Gastrocnemius medialis (tissue), 4 donors: ENCODE measurements around the gene DOK1. TPM values are rescaled to one million over a fixed set of nuclear protein-coding genes. Genes with fewer than 3 reads are reported as not detected.

Experiments
- ATAC-seq, 2 donors: fragments of 150-250 bp; one replicate each; pipeline ENCODE4 v1.9.1; 2016
- DNase-seq, 2 donors: peaks; one replicate each; pipeline ENCODE4 v3.0.0-alpha.2; 2019
- H3K27ac ChIP-seq, 4 donors: fragments of 200-600 bp; sonication (generic); 1 replicate in 1 of 4; 2 replicates in 3 of 4; pipeline ENCODE4 v1.5.1; 2016 to 2018; ENCODE audit warnings: mild to moderate bottlenecking in 2 of 4, moderate library complexity in 1 of 4
- H3K27me3 ChIP-seq, 3 donors: fragments of 200-600 bp; sonication (generic) in 2 of 3; 1 replicate in 1 of 3; 2 replicates in 2 of 3; pipeline versions ENCODE4 v1.5.1 to v1.6.0; 2016 to 2019; ENCODE audit warnings: mild to moderate bottlenecking in 1 of 3, moderate library complexity in 1 of 3
- H3K36me3 ChIP-seq, 2 donors: fragments of 200-600 bp; sonication (generic) in 1 of 2; one replicate each; pipeline ENCODE4 v1.5.1; 2017 to 2018
- H3K4me1 ChIP-seq, 2 donors: fragments of 200-600 bp; sonication (generic) in 1 of 2; one replicate each; pipeline ENCODE4 v1.5.1; 2016 to 2017; ENCODE audit warnings: mild to moderate bottlenecking in 2 of 2
- H3K4me3 ChIP-seq, 4 donors: fragments of 200-600 bp; sonication (generic) in 3 of 4; 1 replicate in 1 of 4; 2 replicates in 3 of 4; pipeline ENCODE4 v1.5.1; 2016 to 2019; ENCODE audit warnings: mild to moderate bottlenecking in 2 of 4
- H3K9me3 ChIP-seq, 3 donors: fragments of 200-600 bp; sonication (generic) in 2 of 3; 1 replicate in 1 of 3; 2 replicates in 2 of 3; pipeline ENCODE4 v1.5.1; 2016 to 2019
- CTCF ChIP-seq, 5 experiments: fragments of 450-650 bp in 3 of 5; fragments of 200-600 bp in 2 of 5; sonication (generic) in 2 of 5; IDR thresholded peaks in 4 of 5; conservative IDR thresholded peaks in 1 of 5; 1 replicate in 4 of 5; 2 replicates in 1 of 5; pipeline ENCODE4 v1.5.1; 2016 to 2019; ENCODE audit warnings: antibody characterized with exemption in 5 of 5, mild to moderate bottlenecking in 3 of 5, moderate library complexity in 3 of 5
- POLR2A ChIP-seq, 2 donors: fragments of 450-650 bp; IDR thresholded peaks; one replicate each; pipeline ENCODE4 v1.6.1; 2017; ENCODE audit warnings: antibody characterized with exemption in 2 of 2, mild to moderate bottlenecking in 2 of 2, moderate library complexity in 2 of 2
- in situ Hi-C, 4 donors: fragments of 200-750 bp; cut with MboI; loops; one replicate each; pipeline versions ENCODE4 v1.15.0 to v1.8.0; 2017; ENCODE audit warnings: low sequenced_read_pairs in 4 of 4
- intact Hi-C: fragments of 100-400 bp; cut with DNase I; formaldehyde crosslinking; loops from one replicate; pipeline ENCODE4 v1.15.1; 2023; ENCODE audit warnings: low total_unique reads
- total RNA-seq, 4 donors: library from RNA; depleted of rRNA; stranded (reverse); fragments of >200 nt; gene quantifications; one replicate each; pipeline versions ENCODE4 v1.1.0 to v1.2.3, GENCODE V29; 2016

Gene DOK1
- total RNA-seq, 4 donors from 2014 or later = 0.51 to 4.1 (median 2.7) TPM

DNA sequence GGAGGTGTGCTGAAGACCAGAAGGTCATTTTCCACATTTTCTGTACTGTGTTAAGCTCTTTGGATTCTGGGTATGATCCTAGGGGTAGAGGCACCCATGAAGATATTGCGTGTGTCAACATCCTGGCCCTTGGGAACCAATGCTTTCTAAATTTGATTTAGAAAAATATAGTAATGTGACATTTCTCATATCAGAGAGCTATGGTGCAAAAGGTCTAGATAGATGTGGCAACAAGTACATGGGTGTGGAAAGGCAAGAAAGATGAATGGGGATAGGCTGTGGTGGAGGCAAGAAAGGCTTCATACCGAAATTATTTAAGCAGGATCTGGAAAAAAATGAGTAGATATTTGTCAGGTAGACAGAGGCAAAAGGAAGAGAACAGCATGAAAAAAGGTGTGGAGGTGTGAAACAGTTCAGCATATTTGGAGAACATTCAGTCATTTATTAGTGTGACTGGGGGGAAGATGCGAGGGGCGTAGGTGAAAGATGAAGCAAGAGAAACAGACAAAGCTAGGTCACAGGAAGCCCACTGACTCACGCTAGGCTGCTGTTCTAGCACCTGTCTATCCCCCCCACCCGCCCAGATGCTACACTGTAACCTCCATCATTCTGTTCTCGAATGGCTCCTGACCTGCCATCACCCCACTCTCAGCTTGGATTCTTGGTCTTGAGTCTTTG, 11.7 kb downstream of the DOK1 start:
- Histone ChIP-seq H3K36me3 (no peaks in the 10 kb centered on the region), H3K27me3 (peaks cover 0 to 6% (median 0%) of the 10 kb centered on the region in 3 donors), H3K27ac (no peak overlapping the region), H3K9me3 (no peaks in the 10 kb centered on the region), H3K4me1 (no peaks in the 10 kb centered on the region), H3K4me3 (no peak overlapping the region)
- DNase-seq (no peak), ATAC-seq (no peak)
- TF ChIP-seq POLR2A (IDR thresholded peaks at IDR 0.05) = no peak
- TF ChIP-seq CTCF (IDR thresholded peaks at IDR 0.05 in 4 of 5, conservative IDR thresholded peaks at IDR 0.05 in 1 of 5) = no peak
- intact Hi-C loops (no loop called here), in situ Hi-C loops (no loop called here)

DNA sequence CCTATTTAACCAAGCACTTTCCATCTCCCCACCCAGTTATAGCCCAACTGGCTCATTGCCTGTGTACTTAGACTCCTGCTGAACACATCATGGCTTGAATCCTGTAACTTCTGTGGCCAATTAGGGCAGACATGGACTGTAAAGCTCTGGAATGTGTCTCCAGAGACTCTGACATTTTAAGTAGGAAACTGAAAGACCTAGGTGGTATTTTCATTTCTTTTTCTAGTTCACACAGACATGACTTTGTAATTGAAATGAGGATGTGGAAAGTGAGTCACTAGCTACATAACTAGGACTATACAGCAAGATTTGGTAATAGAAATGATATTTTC, 12.2 kb downstream of the DOK1 start:
- intact Hi-C loops (no loop called here), in situ Hi-C loops (no loop called here)
- Histone ChIP-seq H3K27me3 (peaks cover 0 to 4% (median 0%) of the 10 kb centered on the region in 3 donors), H3K36me3 (no peaks in the 10 kb centered on the region), H3K9me3 (no peaks in the 10 kb centered on the region), H3K4me3 (no peak overlapping the region), H3K4me1 (no peaks in the 10 kb centered on the region), H3K27ac (no peak overlapping the region)
- no peak for DNase-seq
- ATAC-seq = no peak
- TF ChIP-seq POLR2A (IDR thresholded peaks at IDR 0.05) (no peak), CTCF (IDR thresholded peaks at IDR 0.05 in 4 of 5, conservative IDR thresholded peaks at IDR 0.05 in 1 of 5) (no peak)

DNA sequence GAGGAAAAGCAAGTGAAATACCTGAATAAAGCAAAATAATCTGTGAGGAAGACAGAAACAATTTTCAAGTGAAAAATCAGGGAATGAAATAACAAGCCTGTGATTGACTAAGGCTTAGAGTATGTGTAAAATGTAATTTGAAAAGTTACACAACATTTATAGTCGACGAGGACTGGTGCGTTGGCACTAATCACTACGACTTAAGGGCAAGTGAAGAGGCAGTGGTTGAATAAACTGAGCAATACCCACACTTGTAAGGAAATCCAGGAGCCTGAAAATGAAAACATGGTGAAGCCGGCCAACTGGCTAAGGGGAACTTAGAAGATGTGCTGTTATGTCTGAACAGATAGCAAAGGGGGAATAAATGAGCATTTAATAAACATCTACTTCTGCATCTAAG, 13.4 kb downstream of the DOK1 start:
- intact Hi-C loops = no loop called here
- H3K4me3 ChIP-seq = no peak overlapping the region
- no peak for DNase-seq
- H3K9me3 ChIP-seq = no peaks in the 10 kb centered on the region
- ATAC-seq = no peak
- peaks cover 0 to 3% (median 0%) of the 10 kb centered on the region in 3 donors for H3K27me3 ChIP-seq
- no peak overlapping the region for H3K27ac ChIP-seq
- no peaks in the 10 kb centered on the region for H3K4me1 ChIP-seq
- in situ Hi-C loops = no loop called here
- H3K36me3 ChIP-seq = no peaks in the 10 kb centered on the region
- no peak for TF ChIP-seq POLR2A (IDR thresholded peaks at IDR 0.05)
- no peak for TF ChIP-seq CTCF (IDR thresholded peaks at IDR 0.05 in 4 of 5, conservative IDR thresholded peaks at IDR 0.05 in 1 of 5)

DNA sequence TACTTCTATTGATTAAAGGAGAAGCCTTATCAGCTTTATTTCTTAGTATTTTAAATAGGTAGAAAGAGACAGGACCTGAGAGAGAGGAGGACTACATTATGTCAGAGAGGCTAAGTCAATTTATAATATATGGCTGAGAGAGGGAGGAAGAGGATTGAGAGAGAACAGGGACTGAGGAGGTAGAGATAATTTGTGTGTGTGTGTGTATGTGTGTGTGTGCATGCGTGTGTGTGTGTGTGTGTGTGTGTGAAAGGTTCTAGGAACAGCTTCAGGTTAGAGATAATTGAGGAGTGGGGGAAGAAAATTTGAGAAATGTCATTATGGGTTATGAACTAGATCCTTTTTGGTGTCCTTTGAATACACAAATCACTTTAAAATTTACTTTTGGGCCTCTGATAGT, 15.2 kb downstream of the DOK1 start:
- no peak for TF ChIP-seq CTCF (IDR thresholded peaks at IDR 0.05 in 4 of 5, conservative IDR thresholded peaks at IDR 0.05 in 1 of 5)
- TF ChIP-seq POLR2A (IDR thresholded peaks at IDR 0.05) = no peak
- ATAC-seq = no peak
- intact Hi-C loops = no loop called here

DNA sequence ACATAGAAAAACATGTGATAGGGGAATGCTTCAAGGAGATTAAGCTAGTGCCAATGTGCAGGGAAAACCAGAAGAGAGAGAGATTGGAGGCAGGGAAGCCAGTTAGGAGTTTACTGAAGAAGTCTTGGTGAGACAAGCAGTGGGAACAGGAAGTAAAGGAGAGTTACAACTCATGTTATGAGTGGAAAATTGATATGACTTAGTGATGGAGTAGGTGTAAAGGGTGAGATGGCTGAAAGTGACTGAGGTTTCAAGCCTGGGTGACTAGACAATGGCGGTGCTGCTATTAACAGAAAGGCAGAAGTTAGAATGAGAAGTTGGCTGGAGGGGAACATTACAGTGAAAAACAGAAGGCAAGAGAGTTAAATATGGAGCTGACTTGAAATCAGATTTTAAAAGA, 16.5 kb downstream of the DOK1 start:
- Histone ChIP-seq H3K27ac (no peak overlapping the region), H3K27me3 (peaks cover 0 to 3% (median 0%) of the 10 kb centered on the region in 3 donors), H3K9me3 (no peaks in the 10 kb centered on the region), H3K4me3 (no peak overlapping the region), H3K4me1 (no peaks in the 10 kb centered on the region), H3K36me3 (no peaks in the 10 kb centered on the region)
- intact Hi-C loops = no loop called here
- in situ Hi-C loops = no loop called here
- TF ChIP-seq POLR2A (IDR thresholded peaks at IDR 0.05) (no peak), CTCF (IDR thresholded peaks at IDR 0.05 in 4 of 5, conservative IDR thresholded peaks at IDR 0.05 in 1 of 5) (no peak)
- ATAC-seq (no peak), DNase-seq (no peak)

More for the DNA sequence above, 15.2 kb downstream of the DOK1 start:
- no peaks in the 10 kb centered on the region for H3K9me3 ChIP-seq
- no peak overlapping the region for H3K4me3 ChIP-seq
- no peak for DNase-seq
- H3K27me3 ChIP-seq = peaks cover 0 to 3% (median 0%) of the 10 kb centered on the region in 3 donors
- no peaks in the 10 kb centered on the region for H3K36me3 ChIP-seq
- no peak overlapping the region for H3K27ac ChIP-seq
- in situ Hi-C loops = no loop called here
- no peaks in the 10 kb centered on the region for H3K4me1 ChIP-seq
